NCI-H345 (cell line): ENCODE data around the gene SPCS1.
"Not testable (repeated sequence)": the region's sequence is repeated elsewhere in the genome, so short reads cannot be mapped to it uniquely, and the experiment has no call there.

Experiments used
- DNase-seq: peaks from one replicate; lab custom pipeline; 2025; lab: John Stamatoyannopoulos, UW

The SPCS1 gene

DNA sequence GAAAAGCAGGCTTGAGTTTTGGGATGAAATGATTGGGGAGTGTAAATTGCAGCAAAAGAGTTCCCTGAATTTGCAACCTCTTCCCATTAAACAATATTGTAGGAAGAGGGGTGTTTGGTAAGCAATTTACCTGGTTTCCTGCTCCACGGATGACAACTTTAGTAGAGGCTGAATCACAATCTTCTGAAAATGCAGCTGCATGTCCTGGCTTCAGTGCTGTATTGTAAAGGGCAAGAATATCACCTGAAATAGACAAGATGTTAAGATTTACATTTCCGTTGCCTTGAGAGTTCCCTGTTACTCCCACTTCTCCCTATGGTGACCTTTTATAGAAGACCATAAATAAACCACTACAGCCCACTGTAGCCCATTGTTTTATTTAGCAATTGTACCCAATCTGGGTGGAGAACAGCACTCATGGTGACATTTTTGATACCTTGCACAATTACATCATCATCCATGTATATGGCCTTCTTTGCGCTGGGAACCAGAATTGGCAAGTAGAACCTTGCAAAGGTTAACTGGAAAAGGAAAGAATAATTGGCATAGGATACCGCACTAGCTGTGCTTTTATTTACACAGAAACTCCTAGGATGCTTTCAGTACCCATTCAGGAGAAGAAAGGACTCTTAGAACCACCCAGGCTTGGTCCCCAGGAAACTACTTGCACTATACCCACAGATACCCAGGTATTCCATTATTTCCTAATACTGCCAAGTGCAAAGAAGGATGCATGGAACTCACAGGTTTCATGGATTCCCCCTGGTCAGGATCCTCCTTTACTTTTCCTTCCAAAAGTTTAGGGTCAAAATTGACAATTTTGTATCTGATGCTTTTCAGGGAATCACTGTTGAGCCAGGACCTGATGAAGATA, 9.9 kb upstream of the SPCS1 start:
- DNase-seq = no peak

- no peak for DNase-seq
Measured at GRCh38 chr3:52696830-52697631, 8.9 kb upstream of the SPCS1 start.

DNA sequence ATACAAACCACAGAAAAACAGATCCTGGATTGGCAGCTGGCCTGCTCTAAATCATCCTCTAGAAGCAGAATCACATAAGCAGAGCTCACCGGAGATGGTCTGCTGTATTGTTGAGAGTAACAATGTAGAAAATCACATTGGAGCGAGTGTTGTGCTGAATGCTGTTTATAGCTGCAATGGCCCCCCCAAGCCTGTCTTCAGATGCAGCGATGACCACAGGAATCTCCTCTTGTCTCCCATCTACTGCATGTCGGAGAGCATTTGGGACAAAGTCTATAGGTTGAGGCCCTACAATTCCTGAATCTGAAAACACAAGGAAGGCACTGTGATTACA, 8.3 kb upstream of the SPCS1 start:
- no peak for DNase-seq

DNA sequence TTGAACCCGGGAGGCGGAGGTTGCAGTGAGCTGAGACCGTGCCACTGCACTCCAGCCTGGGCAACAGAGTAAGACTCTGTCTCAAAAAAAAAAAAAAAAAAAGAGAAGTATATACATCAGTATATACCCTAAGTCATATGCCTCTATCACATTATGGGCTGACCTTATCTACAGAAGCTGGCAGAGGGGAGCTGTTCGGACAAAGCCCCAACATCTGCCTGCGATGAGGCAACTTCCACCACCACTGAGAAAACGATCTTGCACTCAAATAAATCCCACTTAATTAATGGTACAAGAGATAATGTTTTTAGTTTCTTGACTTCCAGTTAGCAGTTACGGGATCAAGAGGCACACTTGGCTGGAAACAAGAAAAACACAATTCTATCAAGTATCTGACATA, 2.6 kb upstream of the SPCS1 start:
- no peak for DNase-seq

GRCh38 chr3:52704611-52705437, 1.1 kb upstream of the SPCS1 start:
- DNase-seq = no peak

GRCh38 chr3:52705438-52705687, 543 bp upstream of the SPCS1 start:
- no peak for DNase-seq

DNA sequence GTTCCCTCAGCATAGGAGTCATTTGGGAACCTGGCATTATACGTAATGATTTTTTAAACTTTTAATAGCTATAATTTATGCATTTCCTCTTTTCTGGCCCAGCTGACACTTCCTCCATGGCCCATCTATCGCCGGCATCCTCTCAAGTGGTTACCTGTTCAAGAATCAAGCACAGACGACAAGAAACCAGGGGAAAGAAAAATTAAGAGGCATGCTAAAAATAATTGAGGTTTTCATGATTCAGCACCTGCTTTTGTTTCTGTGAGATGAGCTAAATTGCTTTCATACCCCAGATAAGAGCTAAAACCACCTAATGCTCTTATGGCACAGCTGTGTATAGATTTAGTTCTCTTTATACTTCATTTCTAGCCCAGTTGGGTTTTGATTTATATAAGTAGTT, 1.7 kb downstream of the SPCS1 start:
- no peak for DNase-seq

GRCh38 chr3:52710512-52710911, 4.6 kb downstream of the SPCS1 start:
- DNase-seq = no peak

GRCh38 chr3:52712291-52713212, 6.6 kb downstream of the SPCS1 start:
- no peak for DNase-seq

DNA sequence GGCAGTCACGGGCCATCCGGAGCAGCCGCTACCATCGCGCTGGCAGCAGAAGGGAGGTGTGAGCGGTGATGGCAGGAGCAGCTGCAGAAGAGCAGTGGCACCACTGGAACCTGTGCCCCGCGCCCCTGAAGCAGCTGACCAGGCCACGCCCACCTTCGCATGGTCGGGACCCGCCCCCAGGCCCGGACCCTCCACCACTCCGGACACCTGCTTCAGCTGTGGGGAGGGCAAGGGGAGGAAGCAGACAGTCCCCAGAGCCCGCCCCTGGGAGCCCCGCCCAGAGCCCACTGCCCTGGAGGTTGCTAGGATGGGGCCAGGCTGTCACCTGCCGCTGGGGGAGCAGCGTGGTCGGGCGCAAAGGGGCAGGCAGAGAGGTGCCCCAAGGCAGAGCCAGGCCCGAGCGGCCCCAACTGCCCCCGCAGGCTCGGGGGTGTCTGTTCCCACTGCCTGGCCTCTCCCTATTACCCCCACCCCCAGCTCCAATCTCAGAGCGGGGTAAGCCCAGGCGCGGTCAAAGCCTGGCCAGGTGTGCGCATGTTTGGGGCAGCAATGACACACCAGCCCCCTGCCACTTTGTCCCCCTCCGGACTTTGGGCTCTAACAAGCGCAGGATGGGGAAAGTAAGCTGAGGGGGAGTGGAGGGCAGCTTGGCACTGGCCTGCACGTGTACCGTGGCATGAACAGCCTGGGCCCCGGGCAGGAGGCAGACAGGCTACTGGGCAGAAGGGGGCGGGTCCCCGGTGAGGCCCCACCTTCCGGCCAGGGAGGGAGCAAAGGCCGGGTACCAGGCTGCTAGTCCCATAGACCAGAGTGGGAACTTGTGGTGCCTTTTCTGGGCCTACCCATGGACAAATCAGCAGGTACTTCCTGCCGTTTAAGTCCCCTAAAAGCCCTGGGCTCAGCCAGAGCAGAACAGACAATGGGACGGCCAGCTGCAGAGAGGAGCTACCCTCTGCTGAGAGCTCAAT, 8.7 kb downstream of the SPCS1 start:
- DNase-seq = no peak

GRCh38 chr3:52715714-52716305, 9.9 kb downstream of the SPCS1 start:
- DNase-seq = no peak

DNA sequence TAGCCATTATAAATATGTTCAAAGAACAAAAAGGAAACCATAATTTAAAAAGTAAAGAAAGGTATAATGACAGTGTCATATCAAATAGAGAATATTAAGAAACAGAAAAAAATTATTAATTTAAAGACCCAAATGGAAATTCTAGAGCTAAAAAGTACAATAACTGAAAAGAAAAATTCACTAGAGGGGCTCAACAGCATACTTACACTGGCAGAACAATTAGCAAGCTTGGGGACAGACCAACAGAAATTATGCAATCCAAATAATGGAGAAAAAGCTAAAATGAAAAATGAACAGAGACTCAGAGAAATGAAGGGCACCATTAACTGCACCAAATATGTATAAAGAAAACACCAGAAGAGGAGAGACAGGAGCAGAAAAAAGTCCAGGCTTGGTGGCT, 13.7 kb downstream of the SPCS1 start:
- no peak for DNase-seq

GRCh38 chr3:52721002-52721729, 15.3 kb downstream of the SPCS1 start:
- DNase-seq = no peak

DNA sequence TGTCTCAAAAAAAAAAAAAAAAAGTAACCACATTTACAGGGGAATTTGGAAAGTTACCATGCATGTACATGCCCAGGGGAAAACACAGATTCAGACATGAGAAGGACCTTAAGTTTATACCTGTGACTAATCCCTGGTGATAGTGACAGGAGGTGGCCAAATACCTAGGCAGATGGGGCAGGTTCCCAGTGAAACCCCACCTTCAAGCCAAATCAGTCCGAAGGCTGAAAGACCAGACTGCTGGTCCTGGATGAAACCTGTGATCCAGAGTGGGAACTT, 15.8 kb downstream of the SPCS1 start:
- no peak for DNase-seq

DNA sequence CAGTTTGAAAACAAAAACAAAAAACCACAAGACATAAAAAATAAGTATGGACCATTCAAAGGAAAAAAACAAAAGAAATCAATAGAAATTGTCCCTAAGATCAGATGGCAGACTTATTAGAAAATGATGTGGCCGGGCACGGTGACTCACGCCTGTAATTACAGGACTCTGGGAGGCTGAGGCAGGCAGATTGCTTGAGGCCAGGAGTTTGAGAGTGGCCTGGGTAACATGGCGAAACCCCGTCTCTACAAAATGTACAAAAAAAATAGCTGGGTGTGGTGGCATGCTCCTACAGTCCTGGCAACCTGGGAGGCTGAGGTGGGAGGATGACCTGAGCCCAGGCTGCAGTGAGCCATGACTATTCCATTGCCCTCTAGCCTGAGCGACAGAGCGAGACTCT, 16.6 kb downstream of the SPCS1 start:
- DNase-seq = no peak

DNA sequence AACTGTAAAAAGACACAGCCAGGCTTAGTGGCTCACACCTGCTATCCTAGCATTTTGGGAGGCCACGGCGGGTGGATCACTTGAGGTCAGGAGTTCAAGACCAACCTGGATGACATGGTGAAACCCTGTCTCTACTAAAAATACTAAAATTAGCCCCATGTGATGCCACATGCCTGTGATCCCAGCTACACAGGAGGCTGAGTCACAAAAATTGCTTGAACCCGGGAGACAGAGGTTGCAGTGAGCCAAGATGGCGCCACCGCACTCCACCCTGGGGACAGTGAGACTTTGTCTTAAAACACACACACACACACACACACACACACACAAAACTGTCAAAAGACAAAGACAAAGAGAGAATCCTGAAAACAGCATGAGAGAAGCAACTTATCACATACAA, 18.0 kb downstream of the SPCS1 start:
- no peak for DNase-seq

DNA sequence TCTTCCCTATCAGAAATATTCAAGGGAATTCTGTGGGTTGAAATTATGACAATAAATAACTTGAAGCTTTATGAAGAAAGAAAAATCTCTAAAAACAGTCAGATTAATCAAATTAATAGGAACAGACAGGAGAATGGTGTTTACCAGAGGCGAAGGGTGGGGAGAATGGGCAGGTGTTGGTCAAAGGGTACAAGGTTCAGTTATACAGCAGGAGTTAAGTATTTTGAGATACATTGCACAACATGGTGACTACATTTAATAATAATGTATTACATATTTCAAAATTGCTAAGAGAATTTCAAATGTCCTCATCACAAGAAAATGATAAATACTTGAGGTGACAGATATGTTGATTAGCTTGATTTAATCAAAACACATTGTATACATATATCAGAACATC, 18.6 kb downstream of the SPCS1 start:
- no peak for DNase-seq

- DNase-seq = not testable (repeated sequence)
Measured at GRCh38 chr3:52728753-52729152, 22.8 kb downstream of the SPCS1 start.

- DNase-seq = no peak
Measured at GRCh38 chr3:52730681-52731080, 24.8 kb downstream of the SPCS1 start.

GRCh38 chr3:52731590-52731989, 25.7 kb downstream of the SPCS1 start:
- DNase-seq = no peak
